CD14-positive monocyte (primary cell): ENCODE measurements around the gene PEX5L. TPM values are rescaled to one million over a fixed set of nuclear protein-coding genes. Genes with fewer than 3 reads are reported as not detected.

ENCODE experiments used
- DNase-seq, 3 donors: peaks; one replicate each; pipeline ENCODE4 v3.0.0-alpha.2; 2011 to 2022
- H2AFZ ChIP-seq: 2 replicates; pipeline ENCODE4 v1.6.0; 2012; ENCODE audit warnings: mild to moderate bottlenecking, low read depth, low read length, inconsistent platforms; ENCODE audit not compliant: insufficient read depth, poor library complexity, severe bottlenecking
- H3K27ac ChIP-seq, 2 donors: 1 replicate in 1 of 2; 2 replicates in 1 of 2; pipeline ENCODE4 v1.5.1; 2012 to 2013; ENCODE audit warnings: low read length in 2 of 2, control low read depth in 1 of 2, inconsistent platforms in 1 of 2, low read depth in 1 of 2, mild to moderate bottlenecking in 1 of 2
- H3K27me3 ChIP-seq, 2 donors: one replicate each; pipeline versions ENCODE4 v1.6.0 to v1.6.1; 2011 to 2013; ENCODE audit warnings: low read length in 2 of 2; ENCODE audit not compliant: control insufficient read depth in 2 of 2, insufficient read depth in 2 of 2
- H3K36me3 ChIP-seq, 2 donors: replicated peaks in 1 of 2; 1 replicate in 1 of 2; 2 replicates in 1 of 2; pipeline versions ENCODE4 v1.5.1 to v1.6.1; 2012 to 2013; ENCODE audit warnings: low read length in 2 of 2, control low read depth in 1 of 2, inconsistent platforms in 1 of 2, mild to moderate bottlenecking in 1 of 2; ENCODE audit not compliant: insufficient read depth in 2 of 2, control insufficient read depth in 1 of 2
- H3K4me1 ChIP-seq, 2 donors: 1 replicate in 1 of 2; 2 replicates in 1 of 2; pipeline versions ENCODE4 v1.5.1 to v1.6.1; 2012 to 2013; ENCODE audit warnings: low read length in 2 of 2, control low read depth in 1 of 2, inconsistent platforms in 1 of 2, mild to moderate bottlenecking in 1 of 2, moderate library complexity in 1 of 2; ENCODE audit not compliant: insufficient read depth in 2 of 2, control insufficient read depth in 1 of 2
- H3K4me2 ChIP-seq: replicated peaks from 2 replicates; pipeline ENCODE3; 2012; ENCODE audit warnings: low read length, moderate library complexity, mild to moderate bottlenecking; ENCODE audit not compliant: poor library complexity, severe bottlenecking; ENCODE audit errors: extremely low read depth
- H3K4me3 ChIP-seq, 3 experiments: fragments of 200-600 bp in 1 of 3; sonication (generic) in 1 of 3; replicated peaks in 1 of 3; 1 replicate in 2 of 3; 2 replicates in 1 of 3; pipeline ENCODE4 v1.5.1; 2011 to 2013; ENCODE audit warnings: low read length in 3 of 3, mild to moderate bottlenecking in 3 of 3, control low read depth in 2 of 3, low read depth in 2 of 3, inconsistent platforms in 1 of 3, moderate library complexity in 1 of 3
- H3K79me2 ChIP-seq: 2 replicates; pipeline ENCODE4 v1.6.0; 2012; ENCODE audit warnings: mild to moderate bottlenecking, control low read depth, inconsistent platforms, low read length, moderate library complexity; ENCODE audit not compliant: insufficient read depth
- H3K9ac ChIP-seq: 2 replicates; pipeline ENCODE4 v1.6.0; 2017; ENCODE audit warnings: low read length, mild to moderate bottlenecking; ENCODE audit not compliant: insufficient read depth, poor library complexity, severe bottlenecking
- H3K9me3 ChIP-seq, 2 donors: replicated peaks in 1 of 2; 1 replicate in 1 of 2; 2 replicates in 1 of 2; pipeline versions ENCODE4 v1.5.1 to v1.6.1; 2012 to 2013; ENCODE audit warnings: low read length in 2 of 2, control low read depth in 1 of 2; ENCODE audit not compliant: control insufficient read depth in 1 of 2, insufficient read depth in 1 of 2
- H4K20me1 ChIP-seq: 2 replicates; pipeline ENCODE4 v1.6.0; 2012; ENCODE audit warnings: mild to moderate bottlenecking, low read length, control low read depth, moderate library complexity; ENCODE audit not compliant: insufficient read depth
- H3K27ac Mint-ChIP-seq, 7 donors: one replicate each; pipeline ENCODE4 v1.8.0; 2020; ENCODE audit warnings: mild to moderate bottlenecking in 7 of 7, mixed read lengths in 7 of 7, moderate library complexity in 6 of 7, inconsistent platforms in 2 of 7
- H3K27me3 Mint-ChIP-seq, 3 donors: one replicate each; pipeline ENCODE4 v1.8.0; 2021 to 2022; ENCODE audit warnings: low read depth in 3 of 3, mild to moderate bottlenecking in 3 of 3, mixed read lengths in 3 of 3, moderate library complexity in 3 of 3, inconsistent platforms in 1 of 3
- H3K36me3 Mint-ChIP-seq, 2 donors: one replicate each; pipeline ENCODE4 v1.8.0; 2020; ENCODE audit warnings: mixed read lengths in 2 of 2, inconsistent platforms in 1 of 2, mild to moderate bottlenecking in 1 of 2
- H3K4me1 Mint-ChIP-seq: one replicate; pipeline ENCODE4 v1.8.0; 2020; ENCODE audit warnings: mild to moderate bottlenecking, mixed read lengths
- H3K4me3 Mint-ChIP-seq, 2 donors: one replicate each; pipeline ENCODE4 v1.8.0; 2020; ENCODE audit warnings: mild to moderate bottlenecking in 2 of 2, mixed read lengths in 2 of 2, moderate library complexity in 1 of 2
- H3K9me3 Mint-ChIP-seq, 7 donors: one replicate each; pipeline ENCODE4 v1.8.0; 2020 to 2022; ENCODE audit warnings: mixed read lengths in 7 of 7, mild to moderate bottlenecking in 6 of 7, moderate library complexity in 6 of 7, inconsistent platforms in 2 of 7
- CTCF ChIP-seq: fragments of 200-600 bp; IDR thresholded peaks from one replicate; pipeline ENCODE4 v1.8.0; 2022; ENCODE audit warnings: antibody characterized with exemption, mild to moderate bottlenecking
- WGBS: methylation state at CpG from one replicate; pipeline ENCODE4 v1.1.5; 2013; ENCODE audit warnings: missing lambda C conversion rate; ENCODE audit not compliant: insufficient coverage; 5-methylcytosine and 5-hydroxymethylcytosine counted together
- intact Hi-C, 2 donors: fragments of 100-400 bp; cut with micrococcal nuclease; formaldehyde crosslinking; loops; one replicate each; pipeline versions ENCODE4 v1.15.0 to v1.15.1; 2023
- polyA plus RNA-seq, 3 donors: library from polyadenylated mRNA; depleted of rRNA in 1 of 3; unstranded in 2 of 3; stranded (reverse) in 1 of 3; fragments of 300-500 nt in 2 of 3; fragments of >200 nt in 1 of 3; fragmentation: Illumina TruSeq in 2 of 3; gene quantifications; 1 replicate in 2 of 3; 2 replicates in 1 of 3; pipeline ENCODE4 v1.2.3, GENCODE V29; 2012 to 2021

PEX5L gene
- polyA plus RNA-seq, 3 donors = not detected

GRCh38 chr3:179876440-179876839 lies 160.3 kb downstream of the PEX5L start:
- TF ChIP-seq CTCF = no peak
- Histone ChIP-seq H3K4me2 (no peak overlapping the region), H3K79me2 (no peaks in the 10 kb centered on the region), H2AFZ (no peak overlapping the region), H3K36me3 (no peaks in the 10 kb centered on the region), H3K27ac (no peak overlapping the region), H3K4me1 (no peaks in the 10 kb centered on the region), H3K9me3 (no peaks in the 10 kb centered on the region), H3K4me3 (no peak overlapping the region), H3K9ac (no peak overlapping the region), H3K27me3 (no peaks in the 10 kb centered on the region), H4K20me1 (no peaks in the 10 kb centered on the region)
- intact Hi-C loops = no loop called here
- no peak for DNase-seq
- Mint-ChIP-seq H3K4me1 (no peaks in the 10 kb centered on the region), H3K4me3 (no peak overlapping the region), H3K9me3 (peaks cover 0 to 1% (median 0%) of the 10 kb centered on the region in 7 donors), H3K27me3 (peaks cover 1 to 3% (median 3%) of the 10 kb centered on the region in 3 donors), H3K27ac (no peak overlapping the region), H3K36me3 (no peaks in the 10 kb centered on the region)
- WGBS = no CpG with 5 or more reads among the region's 3 CpGs

GRCh38 chr3:179872842-179873241 lies 163.9 kb downstream of the PEX5L start:
- no peaks in the 10 kb centered on the region for H3K9me3 ChIP-seq
- H3K4me1 ChIP-seq = no peaks in the 10 kb centered on the region
- no peak overlapping the region for H3K4me3 ChIP-seq
- H2AFZ ChIP-seq = no peak overlapping the region
- intact Hi-C loops = no loop called here
- H4K20me1 ChIP-seq = no peaks in the 10 kb centered on the region
- H3K36me3 ChIP-seq = no peaks in the 10 kb centered on the region
- H3K79me2 ChIP-seq = no peaks in the 10 kb centered on the region
- no peak overlapping the region for H3K27ac Mint-ChIP-seq
- H3K4me3 Mint-ChIP-seq = no peak overlapping the region
- H3K27ac ChIP-seq = no peak overlapping the region
- no peak overlapping the region for H3K4me2 ChIP-seq
- peaks cover 1 to 3% (median 1%) of the 10 kb centered on the region in 3 donors for H3K27me3 Mint-ChIP-seq
- peaks cover 0 to under 1% (median 0%) of the 10 kb centered on the region in 7 donors for H3K9me3 Mint-ChIP-seq
- DNase-seq = no peak
- no CpG with 5 or more reads among the region's 5 CpGs for WGBS
- H3K27me3 ChIP-seq = no peaks in the 10 kb centered on the region
- H3K36me3 Mint-ChIP-seq = no peaks in the 10 kb centered on the region
- TF ChIP-seq CTCF = no peak
- no peak overlapping the region for H3K9ac ChIP-seq
- H3K4me1 Mint-ChIP-seq = no peaks in the 10 kb centered on the region
